VCaP (cell line): ENCODE data around the gene TP53TG5.
A peak's percentile ranks its signal among the peaks of the same experiment; 100 is the strongest.

ENCODE experiments used
- H3K27ac ChIP-seq: fragments of 450-650 bp; 2 replicates; pipeline ENCODE4 v1.5.1; 2017
- CTCF ChIP-seq: fragments of 450-650 bp; conservative IDR thresholded peaks from 2 replicates; pipeline ENCODE4 v1.5.1; 2017; ENCODE audit warnings: mild to moderate bottlenecking, moderate library complexity

The TP53TG5 gene

GRCh38 chr20:45378191-45378590 is at the start of gene TP53TG5:
Gene TP53TG5, minus strand, starts transcription at chr20:45378325. Its CDS starts 89 bp downstream, at chr20:45378236.
- no peak for TF ChIP-seq CTCF

GRCh38 chr20:45427236-45428149 is 49.4 kb upstream of the TP53TG5 start:
- no peak overlapping the region for H3K27ac ChIP-seq
- no peak for TF ChIP-seq CTCF

More at GRCh38 chr20:45378191-45378590, at the start of gene TP53TG5:
- no peak within 1 kb of the TSS for H3K27ac ChIP-seq

- no peak overlapping the region for H3K27ac ChIP-seq
- no peak for TF ChIP-seq CTCF
These were observed 48.3 kb upstream of the TP53TG5 start for GRCh38 chr20:45426320-45427016.

GRCh38 chr20:45425561-45425960 is 47.4 kb upstream of the TP53TG5 start:
- H3K27ac ChIP-seq, result no peak overlapping the region
- no peak for TF ChIP-seq CTCF

GRCh38 chr20:45423700-45424099 is 45.6 kb upstream of the TP53TG5 start:
- no peak overlapping the region for H3K27ac ChIP-seq
- no peak for TF ChIP-seq CTCF

GRCh38 chr20:45420125-45420524 is 42.0 kb upstream of the TP53TG5 start:
- peak overlapping the region; percentile 85 for H3K27ac ChIP-seq
- TF ChIP-seq CTCF, result no peak
